HG03439 (cell line): ENCODE results near the gene E2F6.
A peak's percentile ranks its signal among the peaks of the same experiment; 100 is the strongest.

Experiments used
- ATAC-seq: cut with Tn5 transposase; IDR thresholded peaks from one replicate; pipeline ENCODE4 v1.9.1; 2021; ENCODE audit warnings: mild to moderate bottlenecking, moderate library complexity; ENCODE audit not compliant: unreplicated experiment

The E2F6 gene

GRCh38 chr2:11465485-11466306, at the start of gene E2F6:
Gene E2F6 (minus strand): TSS chr2:11466161. CDS start chr2:11465879, 282 bp downstream.
- ATAC-seq = peak; percentile 63

GRCh38 chr2:11515490-11515981, 49.6 kb upstream of the E2F6 start:
- ATAC-seq = no peak

DNA sequence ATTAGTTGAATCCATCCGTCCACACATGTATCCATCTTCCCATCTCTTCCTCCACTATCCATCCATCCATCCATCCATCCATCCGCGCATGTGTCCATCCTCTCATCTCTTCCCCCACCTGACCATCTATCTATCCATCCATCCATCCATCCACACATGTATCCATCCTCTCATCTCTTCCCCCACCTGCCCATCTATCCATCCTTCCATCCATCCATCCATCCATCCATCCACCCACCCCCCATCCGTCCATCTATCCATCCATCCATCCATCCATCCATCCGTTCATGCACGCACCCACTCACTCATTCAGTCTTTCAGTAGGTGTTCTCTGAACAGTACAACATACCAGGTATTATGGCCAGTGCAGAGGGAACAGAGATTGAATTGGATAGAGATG, 48.9 kb upstream of the E2F6 start:
- no peak for ATAC-seq

DNA sequence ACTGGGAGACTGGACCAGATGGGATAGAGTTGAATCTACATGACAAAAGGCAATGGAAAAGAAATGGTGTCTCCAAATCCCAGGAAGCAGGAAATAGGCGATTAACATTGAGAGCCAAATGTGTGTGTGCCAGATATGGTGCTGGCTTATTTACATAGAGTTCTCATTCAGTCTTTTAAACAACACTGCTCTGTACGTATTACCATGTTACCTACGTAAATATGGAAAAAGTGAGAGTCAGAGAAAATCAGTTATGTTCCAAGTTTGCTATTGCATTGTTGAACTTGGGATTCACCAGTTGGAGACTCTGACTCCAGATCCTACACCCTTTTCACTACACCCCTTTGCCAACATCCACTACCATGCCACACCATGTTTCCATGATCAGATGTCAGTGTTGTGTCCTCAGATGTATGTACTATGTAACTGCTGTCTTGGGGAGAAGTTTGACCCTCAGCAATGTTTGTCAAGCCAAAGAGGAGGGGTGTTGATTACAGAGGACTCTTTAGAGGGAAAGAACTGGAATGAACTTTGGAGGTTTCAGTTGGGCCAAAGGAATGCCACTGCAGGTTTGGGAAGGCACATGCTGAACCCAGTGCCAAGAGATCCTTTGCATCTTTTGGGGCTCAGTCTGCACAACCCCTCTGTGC, 48.2 kb upstream of the E2F6 start:
- no peak for ATAC-seq

GRCh38 chr2:11513319-11513718, 47.4 kb upstream of the E2F6 start:
- no peak for ATAC-seq

DNA sequence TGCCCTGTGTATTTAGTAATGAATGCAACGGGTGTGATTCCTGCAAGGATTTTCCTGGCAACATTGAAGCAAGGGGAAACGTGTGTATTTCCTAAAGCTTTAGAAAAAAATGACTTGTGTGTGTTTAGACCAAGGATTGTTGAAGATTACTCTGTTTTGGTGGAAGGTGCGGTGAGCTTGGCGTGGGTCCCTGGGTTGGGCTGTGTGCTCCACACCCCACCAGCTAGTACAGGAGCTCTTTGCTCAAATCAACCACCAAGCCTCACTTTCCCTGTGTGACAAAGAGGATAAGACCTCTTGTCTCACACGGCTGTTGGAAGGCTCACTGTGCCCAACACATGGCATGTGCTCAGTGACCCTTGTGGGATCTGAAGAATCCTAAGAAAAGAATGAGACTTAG, 46.5 kb upstream of the E2F6 start:
- ATAC-seq = no peak

DNA sequence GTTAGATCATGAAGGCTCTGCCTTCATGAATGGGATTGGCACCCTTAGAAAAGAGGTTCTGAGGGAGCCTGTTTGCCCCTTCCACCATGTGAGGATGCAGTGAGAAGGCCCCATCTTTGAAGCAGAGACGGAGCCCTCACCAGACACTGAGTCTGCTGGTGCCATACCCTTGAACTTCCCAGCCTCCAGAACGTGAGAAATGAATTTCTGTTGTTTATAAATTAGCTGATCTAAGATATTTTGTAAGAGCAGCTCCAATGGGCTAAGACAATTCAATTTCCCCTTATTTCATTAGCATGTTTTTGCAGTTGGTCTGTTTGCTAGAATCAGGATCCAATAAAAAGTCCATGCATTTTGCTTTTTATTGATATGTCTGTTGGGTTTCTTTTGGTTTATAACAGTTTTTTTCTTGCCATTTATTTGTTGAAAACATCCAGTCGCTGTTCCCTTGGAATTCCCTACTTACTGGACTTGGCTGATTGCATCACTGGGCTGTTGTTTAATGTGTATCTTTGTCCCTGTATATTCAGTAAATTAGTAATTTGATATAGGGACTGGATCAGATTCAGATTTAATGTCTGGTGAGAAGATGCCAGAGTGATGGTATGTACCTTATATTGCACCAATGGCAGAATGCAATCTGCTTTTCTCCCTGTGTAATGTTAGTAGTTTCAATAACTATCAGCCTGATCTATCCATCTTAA, 43.8 kb upstream of the E2F6 start:
- ATAC-seq = no peak

- no peak for ATAC-seq
Measured at GRCh38 chr2:11508279-11508678, 42.3 kb upstream of the E2F6 start.

DNA sequence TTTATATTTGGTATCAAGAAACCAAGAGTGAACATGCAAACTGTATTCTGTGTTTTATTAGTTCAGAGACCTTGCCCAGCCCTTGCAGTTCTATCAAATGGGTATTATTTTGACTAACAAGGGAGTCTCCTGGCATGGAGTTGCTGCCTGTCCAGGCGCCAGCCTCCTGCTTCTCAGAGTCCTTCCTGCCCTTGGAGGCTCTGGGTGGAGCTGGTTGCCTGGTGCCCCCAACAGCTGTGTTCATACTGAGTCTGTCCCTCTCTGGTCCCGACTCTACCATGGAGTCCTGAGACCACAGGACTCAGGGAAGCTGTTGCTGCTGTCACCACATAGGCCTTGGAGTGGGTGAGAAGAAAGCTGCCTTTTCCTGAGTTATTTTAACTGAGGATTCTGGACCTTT, 41.6 kb upstream of the E2F6 start:
- ATAC-seq = no peak

DNA sequence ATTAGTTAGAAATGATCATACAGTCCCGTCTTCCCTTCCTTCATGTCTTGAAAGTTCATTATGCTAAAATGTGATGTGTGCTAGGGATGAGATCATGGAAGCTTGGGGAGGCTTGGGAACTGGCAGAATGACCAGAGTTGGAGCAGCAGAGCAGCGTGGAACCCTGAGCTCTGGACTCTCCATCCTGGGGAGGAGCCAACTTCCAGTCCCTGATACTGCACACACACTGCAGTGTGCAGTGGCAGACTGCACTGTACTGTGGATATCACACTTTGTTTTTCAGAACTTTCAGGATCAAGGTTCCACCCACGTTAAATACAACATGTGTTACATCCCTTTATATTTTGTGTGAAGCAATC, 40.6 kb upstream of the E2F6 start:
- ATAC-seq = no peak

DNA sequence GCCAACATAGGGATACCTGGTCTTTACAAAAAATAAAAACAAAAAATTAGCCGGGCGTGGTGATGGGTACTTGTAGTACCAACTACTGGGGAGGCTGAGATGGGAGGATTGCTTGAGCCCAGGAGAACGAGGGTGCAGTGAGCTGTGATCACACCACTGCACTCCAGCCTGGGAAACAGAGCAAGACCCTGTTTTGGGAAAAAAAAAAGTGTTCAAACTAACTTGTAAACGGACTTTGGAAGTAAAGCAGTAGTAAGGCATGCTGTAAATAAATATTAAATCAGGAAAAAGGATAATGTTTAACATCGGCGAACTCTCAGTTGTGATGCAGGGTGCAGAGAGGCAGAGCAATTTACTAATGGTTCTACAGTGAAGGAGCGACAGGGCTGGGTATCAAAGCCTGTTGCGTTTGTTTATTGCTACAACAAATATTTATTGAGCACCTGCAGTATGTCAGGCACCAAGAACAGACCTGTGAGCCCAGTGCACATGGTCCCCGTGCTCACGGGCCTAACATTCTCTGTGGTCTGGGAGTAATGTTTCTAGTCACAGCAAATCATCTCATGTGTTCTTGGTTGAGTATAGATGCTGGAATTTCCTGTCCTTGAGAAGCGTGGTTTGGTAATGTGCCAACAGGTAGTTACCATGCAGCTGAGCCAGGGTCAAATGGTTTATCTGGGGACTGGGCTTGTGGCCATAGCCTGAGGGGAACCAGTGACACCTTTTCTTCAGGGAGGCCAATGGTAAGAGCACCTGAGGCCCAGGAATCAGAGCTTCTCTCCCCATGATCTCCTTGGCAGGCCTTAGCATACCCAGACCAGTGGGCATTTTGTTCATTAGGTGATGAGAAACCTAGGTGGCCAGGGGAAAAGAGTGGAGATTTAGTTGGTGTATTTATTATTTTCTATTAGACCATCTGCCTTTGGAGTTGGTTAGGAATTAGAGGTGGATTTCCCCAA, 40.0 kb upstream of the E2F6 start:
- no peak for ATAC-seq

- no peak for ATAC-seq
Measured at GRCh38 chr2:11503354-11503927, 37.5 kb upstream of the E2F6 start.

- no peak for ATAC-seq
Measured at GRCh38 chr2:11502740-11503292, 36.9 kb upstream of the E2F6 start.

DNA sequence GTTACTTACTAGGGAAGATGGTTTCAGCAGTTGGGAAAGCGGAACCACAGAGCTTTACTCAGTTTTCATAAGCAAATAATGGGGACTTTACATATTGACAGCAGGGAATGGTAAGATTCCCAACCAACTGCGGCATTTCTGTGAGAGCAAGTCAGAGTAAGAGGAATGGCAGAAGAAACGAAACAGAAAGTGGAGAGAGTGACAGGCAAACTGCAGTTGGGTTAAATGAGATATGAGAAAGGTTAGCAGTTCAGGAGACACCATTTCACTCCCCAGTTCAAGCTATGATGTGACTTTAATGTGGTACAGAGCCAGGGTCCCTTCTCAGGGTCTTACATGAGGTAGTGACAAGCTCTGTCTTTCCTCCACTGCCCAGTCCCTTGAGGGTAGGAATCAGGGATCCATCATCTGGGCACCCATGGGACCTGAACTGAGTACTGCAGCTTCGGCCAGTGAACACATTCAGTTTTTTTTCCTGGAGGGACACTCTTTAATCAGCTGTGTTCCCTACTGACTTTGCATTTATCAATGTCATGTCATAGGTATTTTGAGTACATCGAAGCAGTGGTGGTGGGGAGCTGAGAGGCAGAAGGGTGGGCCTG, 34.8 kb upstream of the E2F6 start:
- no peak for ATAC-seq

GRCh38 chr2:11499081-11499743, 33.3 kb upstream of the E2F6 start:
- no peak for ATAC-seq

DNA sequence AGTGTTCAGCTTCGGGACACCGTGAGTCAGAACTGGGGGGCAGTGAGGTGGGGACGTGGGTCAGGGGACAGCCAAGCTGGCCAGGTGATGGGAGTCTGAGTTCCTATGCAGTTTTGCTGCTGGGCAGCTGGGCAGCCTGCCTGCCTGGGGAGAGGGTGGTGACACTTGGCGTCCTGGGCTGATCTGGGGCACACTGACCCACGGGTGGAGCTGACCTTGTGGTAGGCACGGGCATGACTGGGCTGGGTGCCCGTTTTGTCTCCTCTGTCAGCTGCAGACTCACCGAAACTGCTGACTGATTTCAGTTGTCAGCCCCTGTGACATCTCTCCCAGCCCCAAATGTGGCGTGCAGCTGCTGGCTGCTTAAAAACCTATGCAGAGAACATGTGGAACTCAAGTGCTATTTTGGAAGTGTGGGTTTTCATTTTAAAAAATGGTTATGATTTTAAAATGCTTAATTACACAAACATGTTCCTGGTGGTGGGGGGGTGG, 32.6 kb upstream of the E2F6 start:
- peak; percentile 96 for ATAC-seq

DNA sequence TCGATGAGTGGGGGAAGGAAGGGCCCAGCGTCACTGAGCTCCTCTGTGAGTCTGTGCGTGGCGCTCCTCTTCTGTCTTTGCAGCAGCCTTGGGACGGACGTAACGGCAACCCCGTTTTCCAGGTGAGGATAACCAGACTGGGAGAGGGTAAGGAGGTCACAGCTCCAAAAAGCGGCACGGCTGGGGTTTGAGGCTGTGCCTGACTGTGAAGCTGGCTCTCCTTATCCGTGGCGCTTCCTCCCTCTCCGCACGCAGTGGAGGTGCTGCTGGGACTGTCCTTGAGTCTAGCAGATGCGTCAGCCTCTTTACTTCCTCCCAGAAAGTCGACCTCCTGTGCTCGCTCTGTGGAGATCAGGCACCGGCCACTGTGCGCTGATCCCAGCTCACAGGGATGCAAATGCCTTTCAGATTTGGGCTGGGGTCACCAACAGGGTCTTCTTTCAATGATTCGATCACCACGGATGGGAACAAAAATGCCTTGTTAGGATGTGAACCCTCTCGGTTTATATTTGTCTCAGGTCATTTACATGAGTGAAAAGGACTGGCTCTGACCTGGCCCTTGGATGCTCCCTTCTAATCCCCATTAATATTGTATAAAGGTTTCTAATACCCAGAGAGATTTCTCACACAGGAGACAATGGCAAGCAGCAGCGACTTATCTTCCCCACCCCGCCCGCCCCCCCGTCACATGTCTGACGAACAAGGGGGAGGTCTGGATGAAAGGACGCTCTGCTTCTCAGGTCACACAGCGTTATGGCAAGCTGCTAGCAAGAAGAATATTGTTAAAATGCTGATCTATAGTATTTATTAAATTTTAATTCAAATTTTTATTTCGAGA, 30.1 kb upstream of the E2F6 start:
- ATAC-seq = no peak

- ATAC-seq = no peak
Measured at GRCh38 chr2:11494310-11494709, 28.3 kb upstream of the E2F6 start.
